AG10803 (cell line): ENCODE measurements around the gene RP9.

Source experiments
- DNase-seq: peaks from one replicate; pipeline ENCODE4 v3.0.0; 2010; ENCODE audit warnings: low read depth
- H3K4me3 ChIP-seq: 2 replicates; pipeline ENCODE4 v1.5.1; 2011; ENCODE audit warnings: mild to moderate bottlenecking, low read length, control low read depth
- TF ChIP-seq, protein P1 (sequence below): conservative IDR thresholded peaks from 2 replicates; pipeline ENCODE4 v1.5.1; 2011; ENCODE audit warnings: mild to moderate bottlenecking, low read length, control low read depth, inconsistent platforms

RP9 gene

GRCh38 chr7:33109005-33109757, at the start of gene RP9:
Gene RP9, minus strand, starts transcription at chr7:33109404. Its CDS starts 32 bp downstream, at chr7:33109372.
- peak within 1 kb of the TSS; percentile 77 for H3K4me3 ChIP-seq
- peak; percentile 49 for DNase-seq
- TF ChIP-seq, protein P1, sequence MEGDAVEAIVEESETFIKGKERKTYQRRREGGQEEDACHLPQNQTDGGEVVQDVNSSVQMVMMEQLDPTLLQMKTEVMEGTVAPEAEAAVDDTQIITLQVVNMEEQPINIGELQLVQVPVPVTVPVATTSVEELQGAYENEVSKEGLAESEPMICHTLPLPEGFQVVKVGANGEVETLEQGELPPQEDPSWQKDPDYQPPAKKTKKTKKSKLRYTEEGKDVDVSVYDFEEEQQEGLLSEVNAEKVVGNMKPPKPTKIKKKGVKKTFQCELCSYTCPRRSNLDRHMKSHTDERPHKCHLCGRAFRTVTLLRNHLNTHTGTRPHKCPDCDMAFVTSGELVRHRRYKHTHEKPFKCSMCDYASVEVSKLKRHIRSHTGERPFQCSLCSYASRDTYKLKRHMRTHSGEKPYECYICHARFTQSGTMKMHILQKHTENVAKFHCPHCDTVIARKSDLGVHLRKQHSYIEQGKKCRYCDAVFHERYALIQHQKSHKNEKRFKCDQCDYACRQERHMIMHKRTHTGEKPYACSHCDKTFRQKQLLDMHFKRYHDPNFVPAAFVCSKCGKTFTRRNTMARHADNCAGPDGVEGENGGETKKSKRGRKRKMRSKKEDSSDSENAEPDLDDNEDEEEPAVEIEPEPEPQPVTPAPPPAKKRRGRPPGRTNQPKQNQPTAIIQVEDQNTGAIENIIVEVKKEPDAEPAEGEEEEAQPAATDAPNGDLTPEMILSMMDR, result no peak

- DNase-seq, result peak; percentile 41
- H3K4me3 ChIP-seq, result no peak overlapping the region
- TF ChIP-seq, protein P1, result no peak
Observed at GRCh38 chr7:33157781-33158180, 48.6 kb upstream of the RP9 start.

GRCh38 chr7:33157311-33157710, 48.1 kb upstream of the RP9 start:
- DNase-seq, result peak; percentile 59
- H3K4me3 ChIP-seq, result no peak overlapping the region
- TF ChIP-seq, protein P1, result no peak

DNA sequence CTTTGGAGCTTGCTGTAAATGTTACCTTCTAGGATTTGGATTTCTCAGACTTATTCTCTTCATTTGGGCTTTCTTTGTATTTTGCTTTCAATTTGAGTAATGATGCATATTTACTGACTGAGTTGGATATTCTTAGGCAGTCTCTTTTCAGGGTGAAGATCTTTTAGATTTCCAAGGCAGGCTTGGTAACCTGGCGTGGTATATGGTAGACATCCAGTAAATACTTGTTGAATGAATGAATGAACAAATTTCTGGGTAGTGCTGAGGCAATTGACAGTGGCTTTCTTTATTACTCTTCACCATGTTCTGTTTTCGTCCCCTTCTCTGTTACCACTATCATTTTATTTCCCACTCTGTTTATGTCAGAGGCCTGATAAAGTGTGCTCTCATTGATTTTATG, 47.2 kb upstream of the RP9 start:
- no peak for DNase-seq
- no peak overlapping the region for H3K4me3 ChIP-seq
- TF ChIP-seq, protein P1, result no peak

DNA sequence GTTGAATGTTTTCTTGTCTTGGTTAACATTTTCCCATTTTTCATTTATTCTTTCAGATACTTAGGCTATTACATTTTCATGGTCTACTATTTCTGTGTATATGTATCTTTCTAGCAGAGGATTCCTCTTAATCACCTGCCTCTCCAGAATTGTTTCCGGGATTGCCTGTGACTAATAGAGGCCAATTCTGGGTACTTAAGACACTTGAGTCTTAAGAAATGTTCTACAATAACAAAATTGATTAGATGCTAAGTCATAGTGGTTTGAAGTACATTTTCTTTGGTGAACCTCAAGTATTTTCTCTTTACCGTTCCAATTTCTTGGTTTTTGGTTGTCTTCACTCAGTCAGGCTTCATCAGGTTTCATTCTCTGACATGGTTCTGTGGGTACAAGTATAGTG, 46.6 kb upstream of the RP9 start:
- TF ChIP-seq, protein P1, result no peak
- no peak overlapping the region for H3K4me3 ChIP-seq
- DNase-seq, result peak; percentile 59

DNA sequence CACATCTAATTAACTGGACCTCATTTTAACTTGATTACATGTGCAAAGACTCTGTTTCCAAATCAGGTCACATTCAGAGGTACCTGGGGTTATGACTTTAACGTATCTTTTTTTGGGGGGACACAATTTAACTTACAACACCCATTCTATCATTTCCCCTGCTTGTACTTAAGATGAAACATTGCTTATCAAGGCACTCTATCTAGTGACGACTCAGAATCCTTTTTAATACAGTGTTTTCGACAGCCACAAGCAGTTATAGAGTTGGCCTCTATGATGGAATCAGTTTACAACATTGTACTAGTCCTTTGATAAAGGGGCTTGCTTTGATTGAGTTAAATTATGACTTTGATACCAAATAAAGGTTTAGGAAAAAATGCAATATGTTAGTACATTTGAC, 42.9 kb upstream of the RP9 start:
- TF ChIP-seq, protein P1, result no peak
- no peak for DNase-seq
- H3K4me3 ChIP-seq, result no peak overlapping the region

DNA sequence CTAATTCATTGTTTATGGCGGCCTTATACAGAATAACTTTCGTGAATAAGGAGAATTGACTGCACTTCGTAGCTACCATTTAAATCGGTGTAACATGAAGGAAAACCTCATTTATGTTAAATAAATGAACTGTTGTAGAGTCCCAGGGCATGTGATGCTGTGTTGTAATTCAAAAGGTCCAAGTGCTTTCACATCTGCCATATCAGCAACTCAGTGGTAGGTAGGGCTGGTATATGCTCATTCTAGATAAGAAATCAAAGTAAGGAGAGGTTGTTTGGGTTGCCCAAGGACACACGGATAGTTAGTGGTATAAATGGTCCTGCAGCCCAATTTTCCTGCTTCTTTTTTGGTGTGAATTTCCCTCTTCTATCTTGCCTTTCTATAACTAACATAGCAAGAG, 36.0 kb upstream of the RP9 start:
- TF ChIP-seq, protein P1, result no peak
- no peak for DNase-seq
- H3K4me3 ChIP-seq, result no peak overlapping the region
